Measurements from ENCODE around the gene CRTAC1.

GRCh38 chr10:97921581-97922021, 108.8 kb downstream of the CRTAC1 start:
- TF ChIP-seq POLR2A (IDR thresholded peaks at IDR 0.05) (no peak), CTCF (IDR thresholded peaks at IDR 0.05) (no peak)

Measured in transverse colon (tissue), 3 donors.